NT2/D1 (cell line): ENCODE measurements around the gene HERC4.
"Not testable (repeated sequence)": the region's sequence is repeated elsewhere in the genome, so short reads cannot be mapped to it uniquely, and the experiment has no call there.

Source experiments
- DNase-seq: peaks from one replicate; pipeline ENCODE4 v3.0.0-alpha.2; 2011; ENCODE audit warnings: low read depth, low spot score
- H3K27me3 ChIP-seq: 2 replicates; pipeline ENCODE4 v1.6.0; 2011; ENCODE audit warnings: mild to moderate bottlenecking; ENCODE audit not compliant: insufficient read length, insufficient read depth
- H3K36me3 ChIP-seq: 2 replicates; pipeline ENCODE4 v1.6.1; 2011; ENCODE audit warnings: mild to moderate bottlenecking, low read length, mixed read lengths; ENCODE audit not compliant: insufficient read depth, insufficient read length
- H3K4me1 ChIP-seq: 2 replicates; pipeline ENCODE4 v1.5.1; 2011; ENCODE audit not compliant: insufficient read depth, insufficient read length
- H3K4me3 ChIP-seq: 2 replicates; pipeline ENCODE4 v1.5.1; 2011; ENCODE audit warnings: low read depth; ENCODE audit not compliant: insufficient read length
- H3K9ac ChIP-seq: 2 replicates; pipeline ENCODE4 v1.6.0; 2011; ENCODE audit warnings: low read depth; ENCODE audit not compliant: insufficient read length
- H3K9me3 ChIP-seq: 2 replicates; pipeline ENCODE4 v1.5.1; 2011; ENCODE audit warnings: mild to moderate bottlenecking, low read length; ENCODE audit not compliant: insufficient read depth
- SUZ12 ChIP-seq: IDR thresholded peaks from 2 replicates; pipeline ENCODE4 v1.6.1; 2011; ENCODE audit not compliant: insufficient read length, insufficient read depth; ENCODE audit errors: extremely low read depth
- YY1 ChIP-seq: IDR thresholded peaks from 2 replicates; pipeline ENCODE4 v1.6.1; 2011; ENCODE audit not compliant: insufficient read length, insufficient read depth
- ZNF274 ChIP-seq: IDR thresholded peaks from 2 replicates; pipeline ENCODE4 v1.6.1; 2011; ENCODE audit warnings: mild to moderate bottlenecking, low read depth, low read length

HERC4 gene

DNA sequence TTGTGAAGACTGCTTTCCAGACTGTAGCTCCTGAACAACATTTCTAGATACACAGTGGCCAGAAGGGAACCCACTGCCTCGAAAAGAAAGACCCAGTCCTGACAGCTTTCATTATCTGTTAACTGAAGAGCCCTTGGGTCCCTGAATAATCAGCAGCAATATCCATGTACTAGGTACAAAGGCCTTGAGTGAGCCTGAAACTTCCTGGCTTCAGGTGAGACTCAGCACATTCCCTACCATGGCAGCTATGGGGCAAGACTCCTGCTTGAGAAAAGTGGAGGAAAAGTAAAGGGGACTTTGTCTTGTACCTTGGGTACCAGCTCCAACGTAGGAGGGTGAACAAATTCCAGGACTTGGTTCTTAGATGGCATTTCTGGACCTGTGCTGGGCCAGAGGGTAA lies 97.8 kb downstream of the HERC4 start:
- H3K9me3 ChIP-seq: no peaks in the 10 kb centered on the region
- TF ChIP-seq YY1 (no peak), ZNF274 (no peak), SUZ12 (no peak)
- H3K27me3 ChIP-seq: no peaks in the 10 kb centered on the region
- peaks cover 2% of the 10 kb centered on the region for H3K4me1 ChIP-seq
- H3K36me3 ChIP-seq: peaks cover 20% of the 10 kb centered on the region
- DNase-seq: no peak
- no peak overlapping the region for H3K4me3 ChIP-seq
- no peak overlapping the region for H3K9ac ChIP-seq

DNA sequence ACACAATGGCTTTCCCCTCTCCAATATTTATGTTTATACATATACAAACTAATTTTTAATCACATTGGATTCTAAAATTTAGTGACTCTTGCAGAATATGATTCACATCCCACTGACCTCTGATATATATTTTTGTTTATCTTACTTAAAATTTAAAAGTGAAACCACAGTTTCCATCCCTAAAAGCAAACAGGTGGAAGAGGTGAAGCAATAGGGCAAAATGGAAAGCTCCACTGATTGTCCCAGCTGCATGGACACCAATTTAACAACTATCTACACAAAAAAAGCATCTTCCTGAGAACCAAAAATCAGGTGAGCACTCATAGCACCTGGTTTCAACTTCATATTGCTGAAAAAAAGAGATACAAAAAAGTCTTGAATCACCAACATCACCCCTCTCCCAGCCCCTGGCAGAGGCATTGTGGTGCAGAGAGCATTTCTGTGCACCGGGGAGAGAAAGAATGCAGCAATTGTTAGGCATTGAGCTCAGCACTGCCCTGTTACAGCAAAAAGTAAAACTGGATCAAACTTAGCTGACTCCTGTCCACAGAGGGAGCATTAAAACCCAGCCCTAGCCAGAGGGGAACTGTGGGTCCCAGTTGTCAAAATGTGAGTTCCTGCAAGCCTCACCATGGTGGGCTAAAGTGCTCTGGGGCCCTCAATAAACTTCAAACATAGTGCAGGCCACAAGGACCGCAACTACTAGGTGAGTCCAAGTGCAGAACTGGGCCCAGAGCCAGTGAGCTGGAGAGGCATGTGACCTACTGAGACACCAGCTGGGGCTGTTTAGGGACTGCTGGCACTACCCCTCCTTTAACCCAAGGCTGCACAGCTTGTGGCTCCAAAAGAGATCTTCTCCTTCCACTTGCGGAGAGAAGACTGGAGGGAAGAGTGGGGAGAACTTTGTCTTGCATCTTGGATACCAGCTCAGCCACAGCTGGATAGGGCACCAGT lies 98.5 kb downstream of the HERC4 start:
- TF ChIP-seq ZNF274 (no peak), YY1 (no peak), SUZ12 (no peak)
- DNase-seq: peak; percentile 25
- H3K9ac ChIP-seq: peak overlapping the region; percentile 26
- no peak overlapping the region for H3K4me3 ChIP-seq
- peaks cover 23% of the 10 kb centered on the region for H3K36me3 ChIP-seq
- H3K27me3 ChIP-seq: no peaks in the 10 kb centered on the region
- H3K4me1 ChIP-seq: peaks cover 2% of the 10 kb centered on the region
- peaks cover 5% of the 10 kb centered on the region for H3K9me3 ChIP-seq

DNA sequence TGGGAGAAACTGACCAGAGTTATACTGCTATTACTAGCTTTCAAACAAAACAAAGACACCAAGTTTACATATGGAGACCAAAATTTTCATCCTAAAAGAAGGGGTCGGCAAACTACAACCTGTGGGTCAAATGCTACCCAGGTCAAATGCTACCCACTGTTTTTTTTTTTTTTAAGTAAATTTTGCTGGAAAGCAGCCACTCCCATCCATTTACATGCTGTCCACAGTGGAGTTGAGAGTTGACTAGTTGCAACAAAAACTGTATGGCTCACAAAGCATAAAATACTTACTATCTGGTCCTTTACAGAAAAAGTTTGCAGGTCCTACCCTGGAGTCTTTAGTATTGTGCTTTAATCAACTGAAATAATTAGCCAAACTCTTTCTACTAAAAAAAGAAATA lies 99.2 kb downstream of the HERC4 start:
- Histone ChIP-seq H3K4me1 (peaks cover 2% of the 10 kb centered on the region), H3K27me3 (no peaks in the 10 kb centered on the region), H3K36me3 (peaks cover 23% of the 10 kb centered on the region), H3K9me3 (peaks cover 12% of the 10 kb centered on the region), H3K4me3 (no peak overlapping the region), H3K9ac (no peak overlapping the region)
- TF ChIP-seq SUZ12: no peak
- TF ChIP-seq YY1: no peak
- no peak for DNase-seq

DNA sequence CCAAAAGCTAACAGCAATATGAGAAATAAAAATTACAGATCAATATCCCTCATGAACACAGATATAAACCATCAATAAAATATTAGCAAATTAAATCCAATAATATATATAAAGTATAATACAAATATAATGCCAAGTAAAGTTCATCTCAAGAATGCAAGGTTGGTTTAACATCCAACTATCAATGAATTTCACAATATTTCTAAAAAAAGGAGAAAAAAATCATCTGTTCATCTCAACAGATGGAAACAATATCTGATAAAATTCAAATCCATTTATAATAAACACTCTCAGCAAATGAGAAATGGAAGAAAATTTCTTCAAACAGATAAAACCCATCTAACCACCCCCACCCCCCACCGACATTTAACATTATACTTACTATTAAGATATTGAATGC lies 103.8 kb downstream of the HERC4 start:
- DNase-seq: no peak
- H3K4me3 ChIP-seq: no peak overlapping the region
- H3K9ac ChIP-seq: no peak overlapping the region
- H3K9me3 ChIP-seq: peaks cover 13% of the 10 kb centered on the region
- no peaks in the 10 kb centered on the region for H3K4me1 ChIP-seq
- H3K27me3 ChIP-seq: no peaks in the 10 kb centered on the region
- no peak for TF ChIP-seq SUZ12
- no peak for TF ChIP-seq ZNF274
- peaks cover 10% of the 10 kb centered on the region for H3K36me3 ChIP-seq

DNA sequence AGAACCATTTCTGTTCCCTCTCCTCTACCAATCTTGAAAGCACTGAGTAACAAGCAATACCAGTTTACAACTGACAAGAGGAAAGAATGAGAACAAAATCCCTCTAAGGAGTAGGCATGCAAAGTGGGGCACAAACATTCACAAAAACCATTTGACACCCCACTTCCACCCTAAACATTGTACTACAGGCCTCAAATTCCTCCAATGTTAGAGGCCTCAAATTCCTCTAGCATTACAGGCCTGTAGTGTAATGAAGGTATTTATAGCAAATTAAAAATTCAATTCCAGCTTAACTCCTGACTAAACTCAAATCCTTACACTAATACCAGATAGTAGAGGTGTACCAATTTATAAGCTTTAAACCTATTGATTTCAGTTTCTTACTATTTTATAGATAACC lies 105.2 kb downstream of the HERC4 start:
- DNase-seq: no peak
- no peak overlapping the region for H3K4me3 ChIP-seq
- no peak overlapping the region for H3K9ac ChIP-seq
- TF ChIP-seq ZNF274 (no peak), YY1 (no peak), SUZ12 (no peak)
- no peaks in the 10 kb centered on the region for H3K4me1 ChIP-seq
- H3K9me3 ChIP-seq: peaks cover 13% of the 10 kb centered on the region
- peaks cover 20% of the 10 kb centered on the region for H3K36me3 ChIP-seq
- no peaks in the 10 kb centered on the region for H3K27me3 ChIP-seq

DNA sequence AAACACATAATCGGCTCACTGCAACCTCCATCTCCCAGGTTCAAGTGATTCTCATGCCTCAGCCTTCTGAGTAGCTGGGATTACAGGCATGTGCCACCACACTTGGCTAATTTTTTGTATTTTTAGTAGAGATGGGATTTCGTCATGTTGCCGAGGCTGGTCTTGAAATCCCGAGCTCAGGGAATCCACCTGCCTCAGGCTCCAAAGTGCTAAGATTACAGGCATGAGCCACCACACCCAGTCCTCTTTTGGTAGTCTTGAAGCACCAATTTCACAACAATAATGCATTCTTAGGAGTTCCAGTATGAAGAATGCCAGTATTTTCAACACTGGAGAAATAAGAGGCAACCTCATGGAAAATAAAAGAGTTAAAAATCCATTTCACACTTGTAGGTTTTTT lies 109.0 kb downstream of the HERC4 start:
- not testable (repeated sequence) for H3K4me1 ChIP-seq, DNase-seq, H3K27me3 ChIP-seq, H3K4me3 ChIP-seq, H3K9me3 ChIP-seq, H3K9ac ChIP-seq
- peaks cover 19% of the 10 kb centered on the region for H3K36me3 ChIP-seq

DNA sequence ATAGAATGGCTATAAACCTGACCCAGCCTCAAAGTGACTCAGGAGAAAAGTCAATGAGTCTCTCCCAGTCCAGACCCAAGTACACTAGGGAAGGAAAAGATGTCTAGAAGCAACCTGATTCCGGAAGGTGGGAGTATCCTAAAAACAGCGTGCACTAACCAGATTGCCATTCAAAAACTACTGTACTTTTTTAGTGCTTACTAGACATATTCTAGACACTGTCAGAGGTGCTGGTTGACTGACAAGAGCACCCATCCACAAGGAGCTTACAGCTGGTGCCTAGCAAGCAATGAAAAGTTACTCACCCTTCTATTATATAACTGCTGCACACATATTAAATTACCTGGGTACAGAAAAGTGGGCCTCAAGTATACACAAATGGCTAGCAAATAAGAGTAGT lies 109.6 kb downstream of the HERC4 start:
- Histone ChIP-seq H3K4me3 (no peak overlapping the region), H3K9ac (no peak overlapping the region), H3K36me3 (peaks cover 22% of the 10 kb centered on the region), H3K9me3 (no peaks in the 10 kb centered on the region), H3K4me1 (no peaks in the 10 kb centered on the region), H3K27me3 (no peaks in the 10 kb centered on the region)
- no peak for TF ChIP-seq ZNF274
- TF ChIP-seq SUZ12: no peak
- no peak for TF ChIP-seq YY1
- DNase-seq: no peak

DNA sequence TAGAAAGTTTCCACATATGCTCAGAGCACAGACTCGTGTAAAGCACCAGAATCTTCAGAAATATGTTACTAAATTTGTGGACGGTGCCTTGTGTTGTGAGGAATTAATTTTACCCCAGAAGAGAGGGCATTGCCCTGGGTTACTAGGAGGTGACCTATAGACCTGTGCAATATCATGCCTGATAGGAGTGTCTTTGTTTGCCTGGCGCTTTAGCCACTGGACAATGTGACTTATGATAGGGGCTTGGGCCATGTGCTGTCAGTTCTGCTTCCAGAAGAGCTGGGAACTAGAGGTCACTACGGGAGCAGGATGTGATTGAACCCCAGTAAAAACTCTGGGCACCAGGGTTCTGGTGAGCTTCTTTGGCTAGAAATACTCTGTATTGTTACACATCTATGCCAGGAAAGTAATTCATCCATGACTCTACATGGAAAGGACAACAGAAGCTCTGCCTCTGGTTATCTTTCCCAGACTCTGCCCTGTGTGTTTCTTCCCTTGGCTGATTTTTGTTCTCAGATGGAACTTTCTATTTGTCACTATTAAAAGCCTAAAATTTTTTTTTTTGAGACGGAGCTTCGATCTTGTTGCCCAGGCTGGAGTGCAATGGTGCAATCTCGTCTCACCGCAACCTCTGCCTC lies 115.1 kb downstream of the HERC4 start:
- Histone ChIP-seq H3K9me3 (no peaks in the 10 kb centered on the region), H3K4me1 (no peaks in the 10 kb centered on the region), H3K4me3 (no peak overlapping the region), H3K36me3 (peaks cover 10% of the 10 kb centered on the region), H3K9ac (no peak overlapping the region), H3K27me3 (no peaks in the 10 kb centered on the region)
- no peak for TF ChIP-seq SUZ12
- no peak for TF ChIP-seq YY1
- TF ChIP-seq ZNF274: no peak
- DNase-seq: no peak
